ENCODE measurements around the gene AASDHPPT.
"Not testable (repeated sequence)": the region's sequence is repeated elsewhere in the genome, so short reads cannot be mapped to it uniquely, and the experiment has no call there.

Gene AASDHPPT

DNA sequence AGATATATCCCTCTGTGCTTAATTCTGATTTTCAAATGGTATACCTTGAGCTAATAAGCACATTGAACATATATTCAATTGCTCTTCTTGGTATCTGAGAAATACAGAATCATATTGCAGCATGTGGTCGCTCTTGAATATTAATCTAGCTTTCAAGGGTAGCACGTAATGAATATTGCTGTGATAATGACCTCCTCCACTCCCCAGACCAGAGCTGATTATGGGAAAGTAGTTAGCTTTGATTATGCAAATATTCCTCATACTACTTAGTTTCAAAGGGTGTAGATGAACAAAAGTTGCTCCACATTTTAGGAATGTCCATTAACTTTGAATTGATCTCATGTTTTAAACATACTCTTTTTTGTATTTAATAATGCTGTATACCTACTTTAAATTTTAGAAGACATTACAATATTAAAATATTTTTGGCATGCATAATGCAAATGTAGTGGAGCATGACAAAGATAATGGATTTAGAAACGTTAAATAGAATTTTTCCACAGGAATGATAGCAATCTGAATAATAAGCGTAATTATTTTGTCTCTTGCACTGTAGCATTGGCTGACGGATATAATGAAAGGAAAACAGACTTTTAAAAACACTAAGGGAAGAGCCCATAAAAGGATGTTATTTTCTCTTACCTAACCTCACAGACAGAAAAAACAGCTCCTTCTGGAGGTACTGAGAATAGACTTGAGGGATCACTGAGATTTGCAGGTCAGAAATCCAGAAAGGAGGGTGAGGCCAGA, 27.6 kb upstream of the AASDHPPT start:
- H3K4me3 ChIP-seq (ENCODE audit: low read depth, low read length): no peak overlapping the region
- TF ChIP-seq, protein P1, sequence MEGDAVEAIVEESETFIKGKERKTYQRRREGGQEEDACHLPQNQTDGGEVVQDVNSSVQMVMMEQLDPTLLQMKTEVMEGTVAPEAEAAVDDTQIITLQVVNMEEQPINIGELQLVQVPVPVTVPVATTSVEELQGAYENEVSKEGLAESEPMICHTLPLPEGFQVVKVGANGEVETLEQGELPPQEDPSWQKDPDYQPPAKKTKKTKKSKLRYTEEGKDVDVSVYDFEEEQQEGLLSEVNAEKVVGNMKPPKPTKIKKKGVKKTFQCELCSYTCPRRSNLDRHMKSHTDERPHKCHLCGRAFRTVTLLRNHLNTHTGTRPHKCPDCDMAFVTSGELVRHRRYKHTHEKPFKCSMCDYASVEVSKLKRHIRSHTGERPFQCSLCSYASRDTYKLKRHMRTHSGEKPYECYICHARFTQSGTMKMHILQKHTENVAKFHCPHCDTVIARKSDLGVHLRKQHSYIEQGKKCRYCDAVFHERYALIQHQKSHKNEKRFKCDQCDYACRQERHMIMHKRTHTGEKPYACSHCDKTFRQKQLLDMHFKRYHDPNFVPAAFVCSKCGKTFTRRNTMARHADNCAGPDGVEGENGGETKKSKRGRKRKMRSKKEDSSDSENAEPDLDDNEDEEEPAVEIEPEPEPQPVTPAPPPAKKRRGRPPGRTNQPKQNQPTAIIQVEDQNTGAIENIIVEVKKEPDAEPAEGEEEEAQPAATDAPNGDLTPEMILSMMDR (IDR thresholded peaks at IDR 0.05; ENCODE audit: low read depth, low read length): no peak

DNA sequence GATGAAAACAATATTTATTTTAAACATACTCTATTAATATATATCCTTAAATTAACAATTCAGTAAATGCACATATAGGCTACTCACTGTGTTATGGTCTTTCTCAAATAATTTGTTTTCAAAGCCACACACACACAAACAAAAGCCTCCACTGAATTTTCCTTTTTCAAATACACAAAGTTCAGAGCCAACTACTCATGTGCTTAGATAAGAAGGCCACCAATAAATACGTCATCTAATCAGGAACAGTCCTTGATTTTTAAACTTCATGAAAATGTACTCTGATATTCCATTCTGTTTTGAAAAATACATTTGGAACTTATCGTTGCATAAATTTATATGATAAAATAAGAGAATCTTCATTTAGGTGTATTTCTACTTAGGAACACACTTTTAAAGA, 26.4 kb upstream of the AASDHPPT start:
- TF ChIP-seq, protein P1 (IDR thresholded peaks at IDR 0.05; ENCODE audit: low read depth, low read length): no peak
- no peak overlapping the region for H3K4me3 ChIP-seq (ENCODE audit: low read depth, low read length)

DNA sequence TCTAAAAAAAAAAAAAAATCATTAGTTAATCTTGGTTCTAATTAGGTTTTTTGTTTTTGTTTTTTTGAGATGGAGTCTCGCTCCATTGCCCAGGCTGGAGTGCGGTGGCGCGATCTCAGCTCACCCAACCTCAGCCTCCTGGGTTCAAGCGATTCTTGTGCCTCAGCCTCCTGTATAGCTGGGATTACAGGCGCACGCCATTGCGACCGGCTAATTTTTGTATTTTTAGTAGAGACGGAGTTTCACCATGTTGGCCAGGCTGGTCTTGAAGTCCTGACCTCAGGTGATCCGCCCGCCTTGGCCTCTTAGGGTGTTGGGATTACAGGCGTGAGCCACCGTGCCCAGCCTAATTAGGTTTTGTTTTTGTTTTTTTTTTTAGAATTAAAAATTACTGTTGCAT, 19.1 kb upstream of the AASDHPPT start:
- not testable (repeated sequence) for H3K4me3 ChIP-seq (ENCODE audit: low read depth, low read length)

DNA sequence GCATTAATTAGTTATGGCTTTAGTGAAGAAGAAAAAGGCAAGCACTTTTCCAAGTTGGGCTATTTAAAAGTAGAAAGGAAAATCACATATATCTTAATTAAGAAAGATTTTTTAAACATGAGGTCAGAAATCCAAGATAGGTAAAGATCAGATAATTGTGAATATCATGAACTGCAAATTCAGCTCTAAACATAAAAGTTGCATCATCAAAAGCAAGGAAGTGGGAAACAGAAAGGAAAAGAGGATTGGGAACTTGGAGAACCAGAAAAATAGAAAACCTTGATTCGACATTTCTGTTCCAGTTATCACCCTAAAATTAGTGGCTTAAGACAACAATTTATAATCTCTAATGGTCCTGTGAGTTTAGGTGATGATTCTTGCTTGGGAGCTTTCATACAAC, 17.8 kb upstream of the AASDHPPT start:
- TF ChIP-seq, protein P1 (IDR thresholded peaks at IDR 0.05; ENCODE audit: low read depth, low read length): no peak
- H3K4me3 ChIP-seq (ENCODE audit: low read depth, low read length): no peak overlapping the region

DNA sequence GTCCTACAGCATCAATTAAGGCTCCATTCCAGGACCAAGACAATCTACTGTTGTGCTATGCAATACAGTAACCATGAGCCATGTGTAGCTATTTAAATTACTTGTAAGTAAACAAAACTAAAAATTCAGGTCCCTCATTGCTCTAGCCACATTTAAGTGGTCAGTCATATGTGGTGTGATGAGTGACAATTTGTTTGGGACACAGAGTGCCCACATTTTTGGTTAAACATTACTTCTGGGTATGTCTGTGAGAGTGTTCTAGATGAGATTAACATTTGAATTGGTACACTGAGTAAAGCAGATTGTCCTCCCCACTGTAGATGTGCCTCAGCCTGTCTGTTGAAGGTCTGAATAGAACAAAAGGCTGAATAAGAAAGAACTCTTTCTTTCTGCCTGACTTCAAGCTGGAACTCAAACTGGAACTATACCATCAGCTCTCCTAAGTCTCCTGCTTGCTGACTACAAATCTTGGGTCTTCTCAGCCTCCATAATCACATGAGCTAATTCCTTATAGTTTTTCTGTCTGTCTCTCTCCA, 16.1 kb upstream of the AASDHPPT start:
- TF ChIP-seq, protein P1 (IDR thresholded peaks at IDR 0.05; ENCODE audit: low read depth, low read length): no peak
- H3K4me3 ChIP-seq (ENCODE audit: low read depth, low read length): no peak overlapping the region

DNA sequence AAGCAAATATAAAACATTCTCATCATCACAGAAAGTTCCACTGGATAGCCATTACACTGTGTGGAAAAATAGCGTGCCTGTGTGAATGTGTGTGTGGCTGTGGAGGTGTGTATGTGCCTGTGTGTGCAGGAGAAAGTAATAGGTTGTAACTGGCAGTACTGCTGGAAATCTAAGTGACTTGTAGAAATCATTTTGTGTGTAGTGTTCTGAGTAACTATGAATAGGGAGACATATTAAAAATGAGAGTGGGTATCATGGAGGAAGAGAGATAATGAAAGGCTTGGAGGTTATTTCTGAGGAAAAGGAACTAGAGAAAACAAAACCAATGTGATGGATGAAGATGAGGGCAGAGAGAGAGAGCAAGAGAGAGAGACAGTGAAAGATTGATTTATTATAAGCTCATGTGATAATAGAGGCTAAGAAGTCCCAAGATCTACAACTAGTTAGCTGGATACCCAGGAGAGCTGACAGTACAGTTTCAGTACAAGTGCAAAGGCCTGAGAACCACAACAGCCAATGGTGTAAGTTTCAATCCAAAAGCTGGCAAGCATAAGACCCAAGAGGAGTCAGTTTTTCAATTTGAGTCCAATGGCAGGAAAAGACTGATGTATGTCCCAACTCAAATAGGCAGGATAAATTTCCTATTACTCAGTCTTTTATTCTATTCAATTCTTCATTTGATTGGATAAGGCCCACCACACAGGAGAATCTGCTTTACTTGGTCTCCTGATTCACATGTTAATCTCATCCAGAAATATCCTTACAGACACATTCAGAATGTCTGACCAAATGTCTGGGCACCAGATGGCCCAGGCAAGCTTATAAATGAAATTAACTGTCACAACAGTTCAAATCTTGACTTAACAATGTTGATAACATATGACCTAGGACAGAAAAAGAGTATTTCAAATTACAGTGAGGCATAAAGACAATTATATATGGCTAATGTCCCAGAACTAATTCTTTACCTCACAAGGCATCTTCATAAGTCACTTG, 15.2 kb upstream of the AASDHPPT start:
- TF ChIP-seq, protein P1 (IDR thresholded peaks at IDR 0.05; ENCODE audit: low read depth, low read length): no peak
- no peak overlapping the region for H3K4me3 ChIP-seq (ENCODE audit: low read depth, low read length)

DNA sequence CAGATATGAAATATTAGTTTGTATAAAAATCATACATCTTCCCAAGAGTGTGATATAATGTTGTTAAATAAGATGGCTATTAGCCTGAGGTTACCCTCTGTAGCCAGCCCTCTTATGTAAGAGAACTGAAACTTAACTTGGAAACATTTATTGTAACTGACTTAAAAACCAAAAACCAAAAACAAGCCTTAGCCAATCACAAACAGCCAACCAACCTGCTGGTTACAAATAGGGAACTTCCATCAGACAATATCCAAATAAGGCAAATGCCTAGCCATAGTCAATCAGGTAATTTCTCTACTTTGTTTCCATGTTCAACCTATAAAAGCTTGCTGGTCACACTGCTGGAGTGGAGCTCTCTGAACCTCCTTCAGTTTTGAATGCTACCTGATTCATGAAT, 14.5 kb upstream of the AASDHPPT start:
- no peak overlapping the region for H3K4me3 ChIP-seq (ENCODE audit: low read depth, low read length)
- TF ChIP-seq, protein P1 (IDR thresholded peaks at IDR 0.05; ENCODE audit: low read depth, low read length): no peak

Measured in WI38 (cell line).